22Rv1 (cell line): ENCODE data around the gene LAMA2.

ENCODE experiments used
- ZFX ChIP-seq: fragments of 450-650 bp; IDR thresholded peaks from 2 replicates; pipeline ENCODE4 v1.6.1; 2017; ENCODE audit warnings: antibody characterized with exemption, borderline replicate concordance
- TF ChIP-seq, protein P1 (sequence below): fragments of 450-650 bp; IDR thresholded peaks from 2 replicates; pipeline ENCODE4 v1.5.1; 2017; ENCODE audit warnings: mild to moderate bottlenecking

DNA sequence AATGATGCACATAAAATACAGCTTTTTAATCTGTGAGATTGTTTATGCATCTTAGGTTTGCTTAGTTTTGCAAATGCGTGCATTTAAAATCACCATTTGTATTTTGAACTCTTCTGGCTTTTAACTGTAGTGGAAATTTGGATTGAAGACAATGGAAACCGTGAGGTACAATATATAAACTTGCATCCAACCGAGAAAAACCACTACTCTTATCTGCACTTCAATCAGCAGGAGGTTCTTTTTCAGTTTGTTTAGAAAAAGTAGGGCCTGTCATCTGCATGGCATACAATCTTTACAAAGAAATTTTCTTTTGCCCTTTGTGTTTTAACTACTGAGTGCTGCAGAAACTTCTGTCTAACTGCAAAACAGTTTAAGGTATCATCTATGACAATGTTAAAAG is 132.8 kb downstream of the LAMA2 start:
- TF ChIP-seq, protein P1, sequence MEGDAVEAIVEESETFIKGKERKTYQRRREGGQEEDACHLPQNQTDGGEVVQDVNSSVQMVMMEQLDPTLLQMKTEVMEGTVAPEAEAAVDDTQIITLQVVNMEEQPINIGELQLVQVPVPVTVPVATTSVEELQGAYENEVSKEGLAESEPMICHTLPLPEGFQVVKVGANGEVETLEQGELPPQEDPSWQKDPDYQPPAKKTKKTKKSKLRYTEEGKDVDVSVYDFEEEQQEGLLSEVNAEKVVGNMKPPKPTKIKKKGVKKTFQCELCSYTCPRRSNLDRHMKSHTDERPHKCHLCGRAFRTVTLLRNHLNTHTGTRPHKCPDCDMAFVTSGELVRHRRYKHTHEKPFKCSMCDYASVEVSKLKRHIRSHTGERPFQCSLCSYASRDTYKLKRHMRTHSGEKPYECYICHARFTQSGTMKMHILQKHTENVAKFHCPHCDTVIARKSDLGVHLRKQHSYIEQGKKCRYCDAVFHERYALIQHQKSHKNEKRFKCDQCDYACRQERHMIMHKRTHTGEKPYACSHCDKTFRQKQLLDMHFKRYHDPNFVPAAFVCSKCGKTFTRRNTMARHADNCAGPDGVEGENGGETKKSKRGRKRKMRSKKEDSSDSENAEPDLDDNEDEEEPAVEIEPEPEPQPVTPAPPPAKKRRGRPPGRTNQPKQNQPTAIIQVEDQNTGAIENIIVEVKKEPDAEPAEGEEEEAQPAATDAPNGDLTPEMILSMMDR: no peak
- TF ChIP-seq ZFX: no peak
